GM21619 (cell line): ENCODE results near the gene FSD1L.

Experiments
- ATAC-seq: cut with Tn5 transposase; IDR thresholded peaks from one replicate; pipeline ENCODE4 v1.9.1; 2021; ENCODE audit not compliant: unreplicated experiment

The FSD1L gene

GRCh38 chr9:105447814-105448812 lies at the start of gene FSD1L:
Gene FSD1L, plus strand, starts transcription at chr9:105448034. Its CDS starts 187 bp downstream, at chr9:105448221.
- peak; percentile 94 for ATAC-seq

GRCh38 chr9:105399117-105399516 lies 48.7 kb upstream of the FSD1L start:
- no peak for ATAC-seq

DNA sequence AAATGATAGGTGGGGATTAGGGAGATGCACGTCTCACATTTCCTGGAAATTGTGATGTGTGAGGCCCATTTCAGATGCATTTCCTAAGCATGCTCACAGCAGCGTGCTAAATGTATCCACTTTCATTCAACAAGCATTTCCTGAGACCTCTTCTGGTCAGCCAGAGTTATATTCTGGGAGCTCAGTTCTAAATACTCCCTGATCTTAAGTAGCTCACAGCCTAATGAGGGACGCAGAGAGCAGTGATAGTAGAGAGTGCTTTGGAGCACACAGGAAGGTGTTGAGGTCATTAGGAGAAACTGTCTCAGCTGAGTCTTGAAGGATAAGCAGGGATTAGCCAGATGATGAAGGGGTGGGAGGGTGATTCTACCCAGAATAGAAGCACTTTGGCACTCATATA lies 46.2 kb upstream of the FSD1L start:
- ATAC-seq, result no peak

GRCh38 chr9:105403552-105404248 lies 44.1 kb upstream of the FSD1L start:
- ATAC-seq, result no peak

DNA sequence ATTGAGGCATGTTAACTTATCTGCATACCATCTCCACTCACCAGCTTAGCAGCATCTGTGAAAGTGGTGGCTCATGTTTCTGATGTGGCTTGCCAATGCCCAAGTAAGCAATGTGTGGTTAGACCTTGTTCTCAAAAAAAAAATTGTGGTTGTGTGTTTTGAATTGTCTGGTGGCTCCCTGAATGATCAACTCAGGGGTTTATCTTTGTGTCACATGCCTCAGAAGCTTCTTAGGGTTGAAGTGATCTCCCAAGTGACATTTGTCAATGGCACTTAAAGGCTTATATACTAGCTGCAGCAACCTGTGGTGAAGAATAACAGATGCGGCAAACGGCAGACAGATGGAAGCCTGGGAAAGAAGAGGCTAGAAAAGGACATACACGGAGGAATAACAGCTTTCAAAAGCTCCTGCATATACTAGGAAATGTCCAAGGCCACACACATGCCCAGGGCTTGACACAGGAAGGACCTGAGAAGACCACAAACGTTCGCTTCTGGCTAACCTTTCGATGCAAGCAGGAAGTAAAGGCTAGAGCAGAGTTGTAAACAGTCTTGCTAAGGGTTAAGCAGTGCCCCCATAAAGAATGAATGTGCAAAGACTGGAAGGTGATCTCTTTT lies 42.2 kb upstream of the FSD1L start:
- peak; percentile 95 for ATAC-seq

DNA sequence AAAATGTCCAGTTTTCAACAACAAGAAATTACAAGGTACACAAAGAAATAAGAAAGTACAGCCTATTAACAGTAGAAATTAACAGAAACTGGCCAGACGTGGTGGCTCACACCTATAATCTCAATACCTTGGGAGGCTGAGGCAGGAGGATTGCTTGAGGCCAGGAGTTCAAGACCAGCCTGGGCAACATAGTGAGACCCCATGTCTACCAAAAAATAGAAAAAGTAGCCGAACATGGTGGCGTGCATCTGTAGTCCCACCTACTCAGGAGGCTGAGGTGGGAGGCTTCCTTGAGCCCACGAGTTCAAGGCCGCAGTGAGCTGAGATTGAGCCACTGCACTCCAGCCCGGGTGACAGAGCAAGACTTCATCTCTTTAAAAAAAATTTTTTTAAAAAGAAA lies 41.5 kb upstream of the FSD1L start:
- no peak for ATAC-seq

GRCh38 chr9:105413525-105413924 lies 34.3 kb upstream of the FSD1L start:
- no peak for ATAC-seq

- ATAC-seq, result peak; percentile 75
Observed at GRCh38 chr9:105414947-105415661, 32.7 kb upstream of the FSD1L start.

DNA sequence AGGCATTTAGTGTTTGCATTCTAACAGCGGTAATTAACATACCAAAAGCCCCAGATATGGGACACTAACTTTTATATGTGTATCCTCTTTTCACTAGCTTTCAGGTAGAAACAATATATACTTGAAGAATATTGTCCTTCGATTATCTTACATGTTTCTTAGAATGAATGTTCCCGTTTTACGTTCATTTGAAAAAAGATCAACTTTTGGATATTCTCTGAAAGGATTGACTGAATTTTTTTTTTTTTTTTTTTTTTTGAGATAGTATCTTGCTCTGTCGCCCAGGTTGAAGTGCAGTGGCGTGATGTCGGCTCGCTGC lies 32.2 kb upstream of the FSD1L start:
- no peak for ATAC-seq

DNA sequence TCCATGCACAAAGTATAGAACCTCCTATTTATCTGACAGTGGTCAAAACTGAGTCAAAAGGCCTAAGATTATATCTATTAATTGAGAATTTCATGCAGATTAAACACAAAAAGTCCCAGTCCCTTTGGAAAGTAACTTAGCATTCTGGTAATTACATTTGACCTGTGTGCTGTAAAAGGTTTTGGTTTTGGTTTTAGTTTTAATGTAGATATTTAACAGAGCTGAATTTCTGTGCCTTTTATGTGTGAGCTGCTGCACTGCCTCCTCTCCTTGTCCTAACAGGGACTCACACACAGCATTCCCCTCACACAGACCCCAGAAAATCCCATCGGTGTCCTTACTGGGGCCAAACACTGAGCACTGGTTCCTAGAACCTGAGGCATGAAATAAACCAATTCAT lies 31.0 kb upstream of the FSD1L start:
- peak; percentile 83 for ATAC-seq

- ATAC-seq, result no peak
Observed at GRCh38 chr9:105418588-105419500, 29.0 kb upstream of the FSD1L start.

DNA sequence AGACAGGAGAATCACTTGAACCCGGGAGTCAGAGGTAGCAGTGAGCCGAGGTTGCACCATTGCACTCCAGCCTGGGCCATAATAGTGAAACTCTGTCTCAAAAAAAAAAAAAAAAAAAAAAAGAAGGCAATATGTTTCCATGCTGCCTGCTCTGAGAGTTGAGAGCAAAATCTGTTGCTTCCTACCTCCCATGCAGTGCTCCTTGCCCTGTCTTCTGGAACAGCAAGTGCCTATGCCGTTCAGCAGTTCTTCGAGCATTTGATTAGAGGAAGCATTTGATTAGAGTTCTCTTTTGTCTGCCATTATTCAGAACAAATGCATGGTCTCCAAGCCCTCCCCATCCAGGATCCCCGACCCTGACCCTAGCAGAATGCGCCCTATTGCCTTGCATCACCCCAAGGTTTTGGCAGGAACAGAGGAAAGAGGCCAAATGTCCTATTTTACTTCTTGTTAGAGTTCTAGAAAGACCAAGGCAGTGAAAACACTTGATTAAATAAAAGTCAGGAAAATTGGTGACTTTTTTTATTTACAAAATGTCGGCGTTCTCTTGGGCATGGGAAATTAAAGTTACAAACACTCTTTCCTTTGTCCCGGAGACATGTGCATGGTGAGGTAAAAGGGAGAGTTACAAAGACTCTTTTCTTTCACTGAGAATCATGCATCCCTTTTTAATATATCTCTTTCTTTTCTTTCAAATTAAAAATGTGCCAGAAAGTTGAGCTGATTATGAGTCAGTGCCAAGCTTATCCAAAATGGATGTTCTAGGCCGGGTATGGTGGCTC lies 27.8 kb upstream of the FSD1L start:
- no peak for ATAC-seq

GRCh38 chr9:105421154-105421553 lies 26.7 kb upstream of the FSD1L start:
- ATAC-seq, result no peak

GRCh38 chr9:105421864-105422263 lies 26.0 kb upstream of the FSD1L start:
- no peak for ATAC-seq

DNA sequence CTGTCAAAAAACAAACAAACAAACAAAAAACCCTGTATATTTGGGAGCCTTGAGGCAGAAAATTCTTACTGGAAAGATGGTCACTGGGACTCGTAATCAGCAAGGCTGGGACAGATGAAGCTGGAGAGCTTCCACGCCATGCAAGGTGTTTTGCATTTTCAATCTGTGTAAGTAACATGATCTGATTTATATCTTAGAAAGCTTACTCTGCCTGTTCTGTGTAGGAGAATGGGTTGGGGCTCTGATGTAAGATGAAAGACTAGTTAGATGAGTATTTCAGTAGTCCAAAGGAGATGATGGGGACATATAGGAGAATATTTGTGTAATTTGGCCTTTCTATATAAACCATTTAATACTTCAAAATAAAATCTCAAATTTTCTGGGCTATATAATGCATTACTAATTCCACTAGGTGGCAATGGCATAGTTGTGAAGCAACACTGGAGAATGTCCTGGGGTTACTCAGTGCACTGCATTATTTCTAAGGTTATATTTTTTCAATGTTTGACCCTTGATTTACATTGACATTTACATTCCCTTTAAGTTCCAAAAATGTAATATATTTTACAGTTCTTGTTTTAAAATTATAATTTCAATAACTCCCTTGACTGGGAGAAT lies 21.9 kb upstream of the FSD1L start:
- peak; percentile 75 for ATAC-seq

DNA sequence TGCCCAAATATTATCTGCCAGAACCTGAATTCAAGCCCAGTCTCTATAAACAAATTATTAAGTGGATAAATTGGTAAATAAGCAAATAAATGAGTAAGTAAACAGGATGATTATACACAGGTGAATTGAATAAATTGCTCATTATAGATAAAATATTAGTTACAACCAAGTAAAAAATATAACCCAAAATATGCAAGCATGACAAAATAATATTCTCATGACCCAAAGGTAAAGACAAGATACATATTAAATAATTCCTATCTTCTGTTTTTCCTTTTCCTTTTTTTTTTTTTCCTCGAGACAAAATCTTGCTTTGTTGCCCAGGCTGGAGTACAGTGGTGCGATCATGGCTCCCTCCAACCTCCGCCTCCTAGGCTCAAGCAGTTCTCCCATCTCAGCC lies 21.2 kb upstream of the FSD1L start:
- no peak for ATAC-seq

DNA sequence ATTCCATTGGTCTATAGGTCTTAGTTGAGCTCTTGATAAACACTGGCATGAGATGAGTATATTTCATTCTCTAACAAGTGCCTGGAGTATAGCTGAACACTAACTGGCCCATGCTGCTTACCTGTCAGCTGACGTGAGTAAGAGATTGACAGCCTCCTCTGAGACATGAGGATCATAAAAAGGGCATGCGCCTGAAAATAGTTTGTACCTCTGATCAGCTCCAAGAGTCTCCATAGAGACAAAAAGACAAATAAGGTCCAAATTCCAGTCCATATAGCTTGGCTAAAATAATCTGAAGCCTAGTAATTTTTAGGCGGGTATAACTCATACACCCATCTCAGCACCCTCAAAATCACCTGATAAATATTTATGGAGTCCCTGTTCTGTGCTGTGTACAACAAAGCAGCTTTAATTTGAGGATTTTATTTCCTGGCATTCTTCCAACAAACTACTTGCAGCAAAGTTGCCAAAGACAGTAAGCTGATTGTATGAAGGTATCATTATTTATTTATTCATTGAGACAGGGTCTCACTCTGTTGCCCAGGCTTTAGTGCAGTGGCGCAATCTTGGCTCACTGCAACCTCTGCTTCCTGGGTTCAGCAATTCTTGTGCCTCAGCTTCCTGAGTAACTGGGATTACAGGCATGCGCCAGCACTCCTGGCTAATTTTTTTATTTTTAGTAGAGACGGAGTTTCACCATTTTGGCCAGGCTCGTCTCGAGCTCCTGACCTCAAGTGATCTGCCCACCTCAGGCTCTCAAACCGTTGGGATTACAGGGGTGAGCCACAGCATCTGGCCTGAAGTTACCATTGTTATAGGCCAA lies 16.2 kb upstream of the FSD1L start:
- no peak for ATAC-seq

- ATAC-seq, result no peak
Observed at GRCh38 chr9:105432247-105432842, 15.5 kb upstream of the FSD1L start.
